ENCODE data around the gene RBM10.

DNA sequence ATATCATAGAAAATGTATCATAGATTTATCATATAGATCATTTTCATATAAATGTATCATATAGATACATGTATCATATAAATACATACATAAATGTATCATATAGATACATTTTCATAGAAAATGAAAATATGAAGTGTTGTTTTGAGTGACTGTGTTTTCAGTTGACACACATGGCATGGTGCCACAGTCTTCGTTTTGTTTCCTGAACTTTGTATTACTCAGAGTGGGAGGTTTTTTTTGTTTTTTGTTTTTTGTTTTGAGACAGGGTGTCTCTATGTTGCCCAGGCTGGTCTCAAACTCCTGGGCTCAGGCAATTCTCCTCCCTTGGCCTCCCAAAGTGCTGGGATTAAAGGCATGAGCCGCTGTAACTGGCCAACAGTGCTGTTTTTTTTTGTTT, 3.9 kb downstream of the RBM10 start:
- no peak for TF ChIP-seq CTCF (conservative IDR thresholded peaks at IDR 0.05; ENCODE audit: low read length)
- no peak for TF ChIP-seq EZH2phosphoT487 (IDR thresholded peaks at IDR 0.05; ENCODE audit: borderline replicate concordance, low read depth, low read length)
